Measurements from ENCODE around the gene JTB.

- TF ChIP-seq CTCF (IDR thresholded peaks at IDR 0.05; ENCODE audit: poor library complexity) (no peak), EZH2 (IDR thresholded peaks at IDR 0.05; ENCODE audit: borderline replicate concordance) (no peak)
These were observed 3.9 kb downstream of the JTB start for GRCh38 chr1:153973525-153973924.
